Measurements from ENCODE around the gene VCL.
A peak's percentile ranks its signal among the peaks of the same experiment; 100 is the strongest.
"Not testable (repeated sequence)": the region's sequence is repeated elsewhere in the genome, so short reads cannot be mapped to it uniquely, and the experiment has no call there.

The VCL gene

DNA sequence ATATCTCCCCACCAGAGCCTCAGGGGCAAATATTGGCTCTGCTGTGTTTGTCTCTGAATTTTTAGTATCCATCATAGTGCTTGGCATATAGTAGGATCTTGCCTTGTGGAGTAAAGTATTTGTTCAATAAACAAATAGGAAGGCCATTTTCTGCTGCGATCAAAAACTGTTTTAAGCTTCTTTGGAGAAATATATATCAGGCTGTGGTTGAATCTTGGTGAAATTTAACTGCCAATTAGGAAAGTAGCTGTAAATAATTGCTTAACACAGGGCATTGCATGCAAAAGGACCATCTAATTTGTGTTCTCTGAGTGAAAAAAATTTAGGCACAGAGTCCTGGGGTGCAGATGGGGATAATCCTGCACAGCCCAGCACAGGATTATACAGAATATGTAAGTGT, 15.1 kb downstream of the VCL start:
- peaks cover 31% of the 10 kb centered on the region for H3F3A ChIP-seq (ENCODE audit: insufficient read depth)
- peaks cover 48% of the 10 kb centered on the region; the same call in 1 of the 2 replicates for H3K79me2 ChIP-seq (ENCODE audit: insufficient read depth, low read length)

DNA sequence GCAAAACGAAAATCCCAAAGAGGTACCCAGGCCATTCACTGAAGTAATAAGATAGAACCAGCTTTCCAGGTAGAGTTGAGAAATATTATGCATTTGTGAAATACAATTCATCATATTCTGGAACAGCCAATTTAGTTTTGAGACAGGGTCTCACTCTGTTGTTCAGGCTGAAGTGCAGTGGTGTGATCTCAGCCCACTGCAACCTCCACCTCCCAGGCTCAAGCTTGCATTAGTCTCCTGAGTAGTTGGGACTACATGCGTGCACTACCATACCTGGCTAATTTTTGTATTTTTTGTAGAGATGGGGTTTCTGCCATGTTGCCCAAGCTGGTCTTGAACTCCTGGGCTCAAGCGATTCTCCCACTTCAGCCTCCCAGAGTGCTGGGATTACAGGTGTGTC, 16.7 kb downstream of the VCL start:
- not testable (repeated sequence) for H3K36me3 ChIP-seq (ENCODE audit: low read length)
- H3K79me2 ChIP-seq (ENCODE audit: insufficient read depth, low read length) = peaks cover 39% of the 10 kb centered on the region; the same call in 1 of the 2 replicates

More for the DNA sequence above, 15.1 kb downstream of the VCL start:
- H4K20me1 ChIP-seq (ENCODE audit: low read depth, low read length) = no peaks in the 10 kb centered on the region
- H3K4me3 ChIP-seq (ENCODE audit: insufficient read depth, low read length, poor library complexity, severe bottlenecking) = no peak overlapping the region
- peak overlapping the region; percentile 89; the same call in 1 of the 2 replicates for H3K27ac ChIP-seq (ENCODE audit: low read depth, low read length)
- no peak overlapping the region; the same call in 1 of the 2 replicates for H3K9ac ChIP-seq (ENCODE audit: low read length)
- no peak for TF ChIP-seq EZH2phosphoT487 (conservative IDR thresholded peaks at IDR 0.05; ENCODE audit: low read length)
- TF ChIP-seq, protein P1, sequence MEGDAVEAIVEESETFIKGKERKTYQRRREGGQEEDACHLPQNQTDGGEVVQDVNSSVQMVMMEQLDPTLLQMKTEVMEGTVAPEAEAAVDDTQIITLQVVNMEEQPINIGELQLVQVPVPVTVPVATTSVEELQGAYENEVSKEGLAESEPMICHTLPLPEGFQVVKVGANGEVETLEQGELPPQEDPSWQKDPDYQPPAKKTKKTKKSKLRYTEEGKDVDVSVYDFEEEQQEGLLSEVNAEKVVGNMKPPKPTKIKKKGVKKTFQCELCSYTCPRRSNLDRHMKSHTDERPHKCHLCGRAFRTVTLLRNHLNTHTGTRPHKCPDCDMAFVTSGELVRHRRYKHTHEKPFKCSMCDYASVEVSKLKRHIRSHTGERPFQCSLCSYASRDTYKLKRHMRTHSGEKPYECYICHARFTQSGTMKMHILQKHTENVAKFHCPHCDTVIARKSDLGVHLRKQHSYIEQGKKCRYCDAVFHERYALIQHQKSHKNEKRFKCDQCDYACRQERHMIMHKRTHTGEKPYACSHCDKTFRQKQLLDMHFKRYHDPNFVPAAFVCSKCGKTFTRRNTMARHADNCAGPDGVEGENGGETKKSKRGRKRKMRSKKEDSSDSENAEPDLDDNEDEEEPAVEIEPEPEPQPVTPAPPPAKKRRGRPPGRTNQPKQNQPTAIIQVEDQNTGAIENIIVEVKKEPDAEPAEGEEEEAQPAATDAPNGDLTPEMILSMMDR (IDR thresholded peaks at IDR 0.05; ENCODE audit: insufficient read depth, low read length, poor library complexity, severe bottlenecking) = no peak
- no peaks in the 10 kb centered on the region for H3K27me3 ChIP-seq (ENCODE audit: low read length)
- peak overlapping the region; percentile 50 for H3K4me2 ChIP-seq (ENCODE audit: low read depth, low read length, poor library complexity, severe bottlenecking)
- no peak overlapping the region for H2AFZ ChIP-seq (ENCODE audit: low read depth, low read length, severe bottlenecking)
- no peaks in the 10 kb centered on the region for H3K9me3 ChIP-seq (ENCODE audit: insufficient read depth, low read length)
- no peaks in the 10 kb centered on the region for H3K36me3 ChIP-seq (ENCODE audit: low read length)
- no peaks in the 10 kb centered on the region for H3K9me2 ChIP-seq (replicated peaks; ENCODE audit: insufficient read depth, low read length)

DNA sequence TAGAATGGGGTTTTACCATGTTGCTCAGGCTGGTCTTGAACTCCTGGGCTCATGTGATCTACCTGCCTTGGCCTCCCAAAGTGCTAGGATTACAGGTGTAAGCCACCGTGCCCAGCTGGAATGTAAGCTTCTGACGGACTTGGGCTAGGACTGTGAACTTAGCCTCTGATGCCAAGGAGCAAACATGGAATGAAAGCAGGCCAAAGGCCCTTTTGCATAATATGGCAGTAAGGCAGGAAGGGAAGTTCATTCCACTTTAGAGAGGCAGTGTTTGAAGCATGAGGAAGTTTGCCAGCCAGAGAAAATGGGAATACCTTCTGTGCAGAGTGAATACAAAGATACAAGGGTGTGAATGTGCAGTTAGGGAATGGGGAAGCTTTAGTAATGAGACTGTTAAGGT, 20.3 kb downstream of the VCL start:
- H3K79me2 ChIP-seq (ENCODE audit: insufficient read depth, low read length) = peaks cover 21% of the 10 kb centered on the region
- H3K9me3 ChIP-seq (ENCODE audit: insufficient read depth, low read length) = no peaks in the 10 kb centered on the region
- H3K27me3 ChIP-seq (ENCODE audit: low read length) = no peaks in the 10 kb centered on the region
- no peak overlapping the region for H2AFZ ChIP-seq (ENCODE audit: low read depth, low read length, severe bottlenecking)
- no peak overlapping the region for H3K4me3 ChIP-seq (ENCODE audit: insufficient read depth, low read length, poor library complexity, severe bottlenecking)
- H3F3A ChIP-seq (ENCODE audit: insufficient read depth) = peaks cover 12% of the 10 kb centered on the region; the same call in 1 of the 2 replicates
- H3K9me2 ChIP-seq (replicated peaks; ENCODE audit: insufficient read depth, low read length) = no peaks in the 10 kb centered on the region
- no peaks in the 10 kb centered on the region for H3K36me3 ChIP-seq (ENCODE audit: low read length)
- H4K20me1 ChIP-seq (ENCODE audit: low read depth, low read length) = no peaks in the 10 kb centered on the region
- H3K9ac ChIP-seq (ENCODE audit: low read length) = no peak overlapping the region
- TF ChIP-seq, protein P1 (IDR thresholded peaks at IDR 0.05; ENCODE audit: insufficient read depth, low read length, poor library complexity, severe bottlenecking) = no peak
- no peak for TF ChIP-seq EZH2phosphoT487 (conservative IDR thresholded peaks at IDR 0.05; ENCODE audit: low read length)
- H3K27ac ChIP-seq (ENCODE audit: low read depth, low read length) = no peak overlapping the region
- H3K4me2 ChIP-seq (ENCODE audit: low read depth, low read length, poor library complexity, severe bottlenecking) = no peak overlapping the region

More for the DNA sequence above, 16.7 kb downstream of the VCL start:
- H2AFZ ChIP-seq (ENCODE audit: low read depth, low read length, severe bottlenecking); H3K9ac ChIP-seq (ENCODE audit: low read length); H3K27me3 ChIP-seq (ENCODE audit: low read length); H3K9me3 ChIP-seq (ENCODE audit: insufficient read depth, low read length); H3K4me2 ChIP-seq (ENCODE audit: low read depth, low read length, poor library complexity, severe bottlenecking); H4K20me1 ChIP-seq (ENCODE audit: low read depth, low read length); H3K4me3 ChIP-seq (ENCODE audit: insufficient read depth, low read length, poor library complexity, severe bottlenecking); H3K9me2 ChIP-seq (replicated peaks; ENCODE audit: insufficient read depth, low read length): not testable (repeated sequence)
- H3F3A ChIP-seq (ENCODE audit: insufficient read depth) = peaks cover 22% of the 10 kb centered on the region; the same call in 1 of the 2 replicates
- H3K27ac ChIP-seq (ENCODE audit: low read depth, low read length) = peak overlapping the region; percentile 89; the same call in 1 of the 2 replicates

GRCh38 chr10:74021248-74022055, 23.5 kb downstream of the VCL start:
- Histone ChIP-seq H3K27me3 (ENCODE audit: low read length) (no peaks in the 10 kb centered on the region), H3K36me3 (ENCODE audit: low read length) (no peaks in the 10 kb centered on the region), H3K4me3 (ENCODE audit: insufficient read depth, low read length, poor library complexity, severe bottlenecking) (no peak overlapping the region), H2AFZ (ENCODE audit: low read depth, low read length, severe bottlenecking) (no peak overlapping the region), H3K27ac (ENCODE audit: low read depth, low read length) (no peak overlapping the region), H4K20me1 (ENCODE audit: low read depth, low read length) (no peaks in the 10 kb centered on the region), H3K9me3 (ENCODE audit: insufficient read depth, low read length) (no peaks in the 10 kb centered on the region), H3K9ac (ENCODE audit: low read length) (no peak overlapping the region), H3F3A (ENCODE audit: insufficient read depth) (0 out of 2 replicates have a peak, but pooled peaks cover 3% of the 10 kb centered on the region), H3K4me2 (ENCODE audit: low read depth, low read length, poor library complexity, severe bottlenecking) (no peak overlapping the region), H3K79me2 (ENCODE audit: insufficient read depth, low read length) (peaks cover 8% of the 10 kb centered on the region), H3K9me2 (replicated peaks; ENCODE audit: insufficient read depth, low read length) (no peaks in the 10 kb centered on the region)
- TF ChIP-seq EZH2phosphoT487 (conservative IDR thresholded peaks at IDR 0.05; ENCODE audit: low read length) = no peak
- TF ChIP-seq, protein P1 (IDR thresholded peaks at IDR 0.05; ENCODE audit: insufficient read depth, low read length, poor library complexity, severe bottlenecking) = no peak
